ENCODE results near the gene OMP.

DNA sequence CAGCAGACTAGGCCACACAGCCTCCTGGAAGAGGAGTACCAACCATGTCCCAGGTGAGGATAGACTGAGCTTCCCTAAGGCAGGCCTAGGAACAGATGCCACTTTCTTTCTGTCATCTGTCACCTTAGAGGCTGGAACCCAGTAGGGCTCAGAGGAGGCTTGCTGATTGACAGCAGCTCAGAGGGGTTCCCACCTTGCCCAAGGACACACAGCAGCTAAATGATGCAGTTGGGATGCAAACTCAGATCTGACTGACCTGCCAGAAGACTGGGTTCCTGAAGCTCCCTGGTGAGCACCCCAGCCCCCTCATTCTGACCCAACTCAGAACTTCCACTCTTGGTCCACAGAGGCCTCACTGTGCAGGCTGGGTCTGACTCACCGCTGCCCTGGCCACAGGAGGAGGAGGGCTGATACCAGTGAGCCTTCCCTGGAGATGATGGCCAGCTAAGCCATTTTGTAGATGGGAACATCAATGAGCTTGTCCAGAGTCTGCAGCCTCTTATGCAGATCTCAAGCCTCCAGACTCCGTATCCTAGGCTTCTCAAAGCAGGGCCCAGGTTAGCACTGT, 21.9 kb upstream of the OMP start:
- TF ChIP-seq, protein P1, sequence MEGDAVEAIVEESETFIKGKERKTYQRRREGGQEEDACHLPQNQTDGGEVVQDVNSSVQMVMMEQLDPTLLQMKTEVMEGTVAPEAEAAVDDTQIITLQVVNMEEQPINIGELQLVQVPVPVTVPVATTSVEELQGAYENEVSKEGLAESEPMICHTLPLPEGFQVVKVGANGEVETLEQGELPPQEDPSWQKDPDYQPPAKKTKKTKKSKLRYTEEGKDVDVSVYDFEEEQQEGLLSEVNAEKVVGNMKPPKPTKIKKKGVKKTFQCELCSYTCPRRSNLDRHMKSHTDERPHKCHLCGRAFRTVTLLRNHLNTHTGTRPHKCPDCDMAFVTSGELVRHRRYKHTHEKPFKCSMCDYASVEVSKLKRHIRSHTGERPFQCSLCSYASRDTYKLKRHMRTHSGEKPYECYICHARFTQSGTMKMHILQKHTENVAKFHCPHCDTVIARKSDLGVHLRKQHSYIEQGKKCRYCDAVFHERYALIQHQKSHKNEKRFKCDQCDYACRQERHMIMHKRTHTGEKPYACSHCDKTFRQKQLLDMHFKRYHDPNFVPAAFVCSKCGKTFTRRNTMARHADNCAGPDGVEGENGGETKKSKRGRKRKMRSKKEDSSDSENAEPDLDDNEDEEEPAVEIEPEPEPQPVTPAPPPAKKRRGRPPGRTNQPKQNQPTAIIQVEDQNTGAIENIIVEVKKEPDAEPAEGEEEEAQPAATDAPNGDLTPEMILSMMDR (IDR thresholded peaks at IDR 0.05; ENCODE audit: poor library complexity) = no peak
- TF ChIP-seq EZH2 (IDR thresholded peaks at IDR 0.05; ENCODE audit: borderline replicate concordance) (no peak), EZH2phosphoT487 (IDR thresholded peaks at IDR 0.05; ENCODE audit: low read depth, severe bottlenecking, unreplicated experiment) (no peak)
